Coronary artery (tissue), 2 donors: ENCODE results near the gene BNC2.

Experiments
- DNase-seq: peaks from one replicate; pipeline ENCODE4 v3.0.0-alpha.2; 2017; ENCODE audit warnings: low spot score
- H3K27ac ChIP-seq, 2 donors: fragments of 200-600 bp; sonication (generic); one replicate each; pipeline ENCODE4 v1.5.1; 2016 to 2019
- H3K4me3 ChIP-seq: fragments of 200-600 bp; sonication (generic); 2 replicates; pipeline ENCODE4 v1.5.1; 2016; ENCODE audit warnings: mild to moderate bottlenecking, moderate library complexity
- CTCF ChIP-seq: fragments of 200-600 bp; sonication (generic); IDR thresholded peaks from one replicate; pipeline ENCODE4 v1.5.1; 2019; ENCODE audit warnings: antibody characterized with exemption

BNC2 gene

DNA sequence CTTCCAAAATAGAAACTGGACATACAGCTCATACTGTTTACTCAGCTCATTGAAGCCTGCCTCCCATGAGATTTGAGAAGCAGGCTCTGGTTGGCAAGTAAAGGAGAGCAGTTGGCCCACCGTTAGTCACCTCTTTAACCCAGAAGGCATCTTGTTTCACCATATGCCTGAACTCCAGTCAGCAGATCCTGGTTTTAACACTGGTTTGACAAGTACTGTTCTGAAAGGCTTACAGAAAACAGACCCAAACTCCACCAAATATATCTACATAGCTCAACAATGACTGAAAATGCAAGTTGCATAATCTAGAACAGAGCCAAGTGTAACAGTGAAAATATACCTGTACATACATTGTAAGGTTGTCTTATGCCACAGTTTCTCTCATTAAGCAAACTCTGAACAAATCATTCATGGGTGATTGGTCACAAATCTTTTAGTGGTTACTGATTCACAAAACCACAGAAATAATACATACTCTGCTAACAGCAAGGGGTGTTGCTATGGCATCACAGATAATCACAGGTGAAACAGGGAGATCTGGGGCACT lies 198.8 kb downstream of the BNC2 start:
- Histone ChIP-seq H3K4me3 (no peak overlapping the region), H3K27ac (no peak overlapping the region)
- TF ChIP-seq CTCF = no peak
- DNase-seq = no peak

- no peak for TF ChIP-seq CTCF
- Histone ChIP-seq H3K27ac (no peak overlapping the region), H3K4me3 (no peak overlapping the region)
- DNase-seq = no peak
Measured at GRCh38 chr9:16670791-16671190, 199.7 kb downstream of the BNC2 start.

- Histone ChIP-seq H3K27ac (no peak overlapping the region), H3K4me3 (no peak overlapping the region)
- no peak for TF ChIP-seq CTCF
- DNase-seq = no peak
Measured at GRCh38 chr9:16668734-16669295, 201.7 kb downstream of the BNC2 start.

DNA sequence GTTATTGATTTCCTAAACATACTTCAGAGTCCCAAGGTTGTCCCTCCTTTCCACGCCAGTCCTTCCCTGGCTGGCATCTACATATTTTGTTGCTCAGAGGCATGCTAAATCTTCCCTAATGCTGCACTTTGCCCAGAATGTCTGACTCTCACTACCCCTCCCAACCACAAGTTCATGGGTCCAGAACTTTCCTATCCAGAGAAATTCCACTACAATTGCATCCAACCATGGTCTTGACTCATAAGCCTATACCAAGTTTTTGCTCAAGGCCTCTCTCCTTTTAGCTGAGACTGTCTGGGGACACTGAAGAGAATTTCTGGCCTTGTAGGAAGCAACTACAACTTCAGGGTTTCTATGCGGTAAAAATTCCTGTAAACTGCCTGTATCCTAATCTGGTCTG lies 206.3 kb downstream of the BNC2 start:
- Histone ChIP-seq H3K27ac (no peak overlapping the region), H3K4me3 (no peak overlapping the region)
- no peak for DNase-seq
- no peak for TF ChIP-seq CTCF

DNA sequence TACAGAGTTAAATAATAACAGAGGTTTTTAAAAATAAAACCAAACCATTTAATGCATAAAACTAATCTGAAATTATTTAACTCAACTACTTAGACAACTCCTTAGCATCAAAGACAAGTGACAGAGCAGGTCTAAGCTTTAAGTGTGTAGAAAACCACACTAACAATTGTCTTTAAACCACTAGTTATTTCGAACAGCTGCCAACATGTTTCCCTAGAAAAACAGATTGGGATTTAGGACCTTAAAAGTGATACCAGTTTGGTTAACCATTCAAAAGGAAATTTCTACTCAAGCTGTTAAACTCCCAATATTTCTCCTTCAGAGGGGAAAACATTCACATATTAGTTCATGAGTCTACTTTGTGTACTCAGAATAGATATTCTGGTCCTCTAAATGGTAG lies 208.7 kb downstream of the BNC2 start:
- H3K27ac ChIP-seq = no peak overlapping the region
- DNase-seq = no peak
- TF ChIP-seq CTCF = no peak
- H3K4me3 ChIP-seq = no peak overlapping the region

- H3K27ac ChIP-seq = no peak overlapping the region
- no peak overlapping the region for H3K4me3 ChIP-seq
- DNase-seq = no peak
- no peak for TF ChIP-seq CTCF
Measured at GRCh38 chr9:16659096-16659495, 211.4 kb downstream of the BNC2 start.

DNA sequence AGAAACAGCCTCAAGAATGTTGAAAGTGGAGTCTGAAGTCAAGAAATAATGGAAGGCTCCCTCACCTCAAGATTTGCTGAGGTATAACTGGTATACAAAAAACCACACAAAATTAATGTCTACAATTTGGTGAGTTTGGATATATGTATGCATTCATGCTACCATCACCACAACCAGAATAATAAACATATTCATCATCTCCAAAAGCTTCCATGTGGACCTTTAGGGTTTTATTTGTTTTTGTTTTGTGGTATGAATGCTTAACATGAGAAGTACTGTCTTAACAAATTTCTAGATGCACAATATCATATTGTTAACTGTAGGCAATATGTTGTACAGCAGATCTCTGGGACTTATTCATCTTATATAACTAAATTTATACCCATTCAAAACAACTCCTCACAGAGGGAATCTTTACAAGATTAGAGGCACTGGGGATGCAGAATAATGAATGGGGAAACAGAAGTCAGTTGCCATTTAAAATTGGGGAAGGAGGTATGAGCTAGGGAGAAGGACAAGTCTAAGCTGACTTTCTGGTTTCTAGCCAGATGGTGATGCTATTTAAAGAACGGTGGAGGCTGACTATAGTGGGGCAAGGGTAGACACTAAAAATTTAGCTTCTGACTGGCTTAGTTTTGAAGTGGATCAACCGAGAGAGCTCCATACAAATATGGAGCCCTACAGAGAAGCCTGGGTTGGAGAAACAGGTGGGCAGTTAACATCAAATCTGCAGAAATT lies 213.9 kb downstream of the BNC2 start:
- Histone ChIP-seq H3K27ac (no peak overlapping the region), H3K4me3 (no peak overlapping the region)
- no peak for DNase-seq
- TF ChIP-seq CTCF = no peak
